ENCODE data around the gene POFUT1.
"Not testable (repeated sequence)": the region's sequence is repeated elsewhere in the genome, so short reads cannot be mapped to it uniquely, and the experiment has no call there.

POFUT1 gene

DNA sequence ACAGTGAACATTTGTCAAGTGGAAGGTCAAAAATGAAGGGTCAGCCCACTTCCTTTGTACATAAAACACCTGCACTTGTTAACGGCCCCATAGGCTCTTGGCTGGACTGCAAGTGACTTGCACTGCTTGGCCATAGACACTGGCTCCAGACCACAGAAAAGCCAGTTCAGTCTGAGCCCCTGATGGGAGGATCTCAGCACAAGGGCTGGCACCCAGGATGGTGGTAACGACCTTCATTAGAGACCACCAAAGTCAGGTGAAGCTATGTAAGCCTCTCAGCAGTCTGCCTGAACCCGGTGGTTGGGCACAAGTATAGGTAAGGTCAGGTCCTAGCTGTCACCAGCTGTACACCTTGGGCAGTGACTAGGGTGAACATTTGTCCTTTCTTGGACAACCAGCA lies 16.3 kb upstream of the POFUT1 start:
- Histone ChIP-seq H3K4me3 (ENCODE audit: low read depth, low read length) (no peak overlapping the region), H3K36me3 (ENCODE audit: control insufficient read depth, insufficient read depth, low read length) (no peaks in the 10 kb centered on the region), H3K27ac (no peak overlapping the region), H3K27me3 (ENCODE audit: control insufficient read depth, insufficient read depth, low read length) (no peaks in the 10 kb centered on the region), H3K4me1 (peaks cover 17% of the 10 kb centered on the region), H3K79me2 (peaks cover 4% of the 10 kb centered on the region), H3K9me3 (ENCODE audit: control insufficient read depth, low read length) (no peaks in the 10 kb centered on the region), H3K4me2 (ENCODE audit: low read length) (no peak overlapping the region), H2AFZ (no peak overlapping the region), H3K9ac (no peak overlapping the region)
- TF ChIP-seq, protein P1, sequence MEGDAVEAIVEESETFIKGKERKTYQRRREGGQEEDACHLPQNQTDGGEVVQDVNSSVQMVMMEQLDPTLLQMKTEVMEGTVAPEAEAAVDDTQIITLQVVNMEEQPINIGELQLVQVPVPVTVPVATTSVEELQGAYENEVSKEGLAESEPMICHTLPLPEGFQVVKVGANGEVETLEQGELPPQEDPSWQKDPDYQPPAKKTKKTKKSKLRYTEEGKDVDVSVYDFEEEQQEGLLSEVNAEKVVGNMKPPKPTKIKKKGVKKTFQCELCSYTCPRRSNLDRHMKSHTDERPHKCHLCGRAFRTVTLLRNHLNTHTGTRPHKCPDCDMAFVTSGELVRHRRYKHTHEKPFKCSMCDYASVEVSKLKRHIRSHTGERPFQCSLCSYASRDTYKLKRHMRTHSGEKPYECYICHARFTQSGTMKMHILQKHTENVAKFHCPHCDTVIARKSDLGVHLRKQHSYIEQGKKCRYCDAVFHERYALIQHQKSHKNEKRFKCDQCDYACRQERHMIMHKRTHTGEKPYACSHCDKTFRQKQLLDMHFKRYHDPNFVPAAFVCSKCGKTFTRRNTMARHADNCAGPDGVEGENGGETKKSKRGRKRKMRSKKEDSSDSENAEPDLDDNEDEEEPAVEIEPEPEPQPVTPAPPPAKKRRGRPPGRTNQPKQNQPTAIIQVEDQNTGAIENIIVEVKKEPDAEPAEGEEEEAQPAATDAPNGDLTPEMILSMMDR (IDR thresholded peaks at IDR 0.05) = no peak

DNA sequence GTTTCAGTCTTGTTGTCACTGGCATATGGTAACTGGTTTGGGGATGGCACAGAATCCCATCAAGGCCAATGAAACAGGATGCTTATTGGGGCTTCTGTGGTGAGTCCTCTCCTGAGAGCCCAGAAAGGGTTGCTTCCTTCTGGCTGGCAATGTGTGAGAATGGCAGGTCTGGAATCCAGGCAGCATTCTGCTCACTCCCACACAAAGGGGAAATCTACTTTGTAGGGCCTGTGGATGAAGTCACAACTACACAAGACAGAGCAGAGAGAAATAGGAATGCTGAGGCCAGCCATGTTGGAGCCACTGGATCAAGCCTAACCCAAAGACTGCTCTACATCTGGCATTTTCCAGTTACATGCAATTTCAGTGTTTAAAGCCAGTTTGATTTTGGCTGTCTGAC lies 15.8 kb upstream of the POFUT1 start:
- Histone ChIP-seq H3K4me2 (ENCODE audit: low read length) (no peak overlapping the region), H3K27ac (no peak overlapping the region), H3K4me1 (peaks cover 17% of the 10 kb centered on the region), H3K9ac (no peak overlapping the region), H3K4me3 (ENCODE audit: low read depth, low read length) (no peak overlapping the region), H2AFZ (no peak overlapping the region), H3K36me3 (ENCODE audit: control insufficient read depth, insufficient read depth, low read length) (no peaks in the 10 kb centered on the region), H3K9me3 (ENCODE audit: control insufficient read depth, low read length) (no peaks in the 10 kb centered on the region), H3K79me2 (peaks cover 4% of the 10 kb centered on the region), H3K27me3 (ENCODE audit: control insufficient read depth, insufficient read depth, low read length) (no peaks in the 10 kb centered on the region)
- TF ChIP-seq, protein P1 (IDR thresholded peaks at IDR 0.05) = no peak

DNA sequence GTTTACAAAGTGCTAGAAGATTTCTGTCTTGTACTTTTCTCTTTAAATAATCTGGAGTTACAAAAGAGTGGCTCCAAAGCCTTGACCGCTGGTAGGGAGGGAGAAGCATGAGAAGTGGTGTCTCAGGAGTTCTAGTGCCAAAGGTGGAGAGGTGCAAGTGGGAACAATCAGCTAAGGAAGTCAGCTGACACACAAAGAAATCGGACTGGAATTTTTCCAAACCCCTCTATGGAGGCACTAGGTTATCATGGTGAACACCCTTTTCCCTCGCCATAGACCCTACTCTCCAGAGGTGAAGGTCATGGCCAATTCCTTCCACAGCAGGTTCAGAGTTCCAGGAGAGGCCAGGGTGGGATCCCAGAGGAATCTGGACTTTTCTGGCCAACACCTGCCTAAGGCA lies 15.0 kb upstream of the POFUT1 start:
- peaks cover 4% of the 10 kb centered on the region for H3K79me2 ChIP-seq
- H3K4me1 ChIP-seq = peaks cover 17% of the 10 kb centered on the region
- H3K9me3 ChIP-seq (ENCODE audit: control insufficient read depth, low read length) = no peaks in the 10 kb centered on the region
- no peak overlapping the region for H3K4me2 ChIP-seq (ENCODE audit: low read length)
- TF ChIP-seq, protein P1 (IDR thresholded peaks at IDR 0.05) = no peak
- no peaks in the 10 kb centered on the region for H3K27me3 ChIP-seq (ENCODE audit: control insufficient read depth, insufficient read depth, low read length)
- H3K27ac ChIP-seq = no peak overlapping the region
- no peak overlapping the region for H3K9ac ChIP-seq
- no peak overlapping the region for H2AFZ ChIP-seq
- no peaks in the 10 kb centered on the region for H3K36me3 ChIP-seq (ENCODE audit: control insufficient read depth, insufficient read depth, low read length)
- no peak overlapping the region for H3K4me3 ChIP-seq (ENCODE audit: low read depth, low read length)

DNA sequence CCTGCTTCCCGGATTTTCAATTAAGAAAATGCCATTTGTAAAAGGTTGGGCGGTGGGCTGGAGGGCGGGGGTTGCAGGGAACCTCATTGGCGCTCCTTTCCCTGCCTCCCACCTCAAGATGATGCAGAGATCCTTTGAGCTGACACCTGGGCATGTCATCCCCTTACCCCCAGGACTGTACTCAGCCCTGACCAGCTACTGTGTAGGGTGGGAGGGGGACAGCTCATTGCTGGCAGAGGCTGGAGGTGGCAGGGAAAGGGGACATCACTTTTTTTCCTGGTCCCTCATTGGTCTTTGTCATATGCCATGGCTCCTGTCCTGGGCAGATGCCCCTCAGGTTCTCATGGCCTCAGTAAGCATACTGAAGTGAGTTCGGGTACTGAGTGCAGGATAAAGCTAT lies 14.3 kb upstream of the POFUT1 start:
- H3K4me2 ChIP-seq (ENCODE audit: low read length); H2AFZ ChIP-seq; H3K36me3 ChIP-seq (ENCODE audit: control insufficient read depth, insufficient read depth, low read length); H3K79me2 ChIP-seq; H3K4me3 ChIP-seq (ENCODE audit: low read depth, low read length); H3K9me3 ChIP-seq (ENCODE audit: control insufficient read depth, low read length); H3K9ac ChIP-seq; H3K27ac ChIP-seq; H3K27me3 ChIP-seq (ENCODE audit: control insufficient read depth, insufficient read depth, low read length): not testable (repeated sequence)
- H3K4me1 ChIP-seq = peaks cover 17% of the 10 kb centered on the region

DNA sequence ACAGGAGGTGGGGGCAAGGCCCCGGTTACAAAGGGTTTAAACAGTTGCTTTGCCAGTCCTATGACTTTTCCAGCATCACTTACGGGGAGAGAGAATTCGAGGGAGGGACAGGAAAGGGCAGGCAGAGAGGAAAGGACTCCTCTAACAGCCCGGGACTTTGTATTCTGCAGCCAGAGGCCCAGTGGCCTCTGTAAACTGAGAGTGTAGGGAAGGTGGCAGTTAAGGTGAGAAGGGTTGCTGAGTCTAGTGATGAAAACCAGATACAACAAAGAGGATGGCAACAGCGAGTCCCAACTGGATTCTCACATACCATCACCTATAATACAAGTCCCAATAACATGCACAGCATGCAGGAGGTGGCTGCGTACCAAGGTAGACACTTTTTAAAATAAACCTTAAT lies 13.7 kb upstream of the POFUT1 start:
- H3K4me2 ChIP-seq (ENCODE audit: low read length) = no peak overlapping the region
- no peaks in the 10 kb centered on the region for H3K27me3 ChIP-seq (ENCODE audit: control insufficient read depth, insufficient read depth, low read length)
- H3K9ac ChIP-seq = no peak overlapping the region
- H3K4me1 ChIP-seq = peaks cover 11% of the 10 kb centered on the region
- peaks cover under 1% of the 10 kb centered on the region for H3K79me2 ChIP-seq
- peak overlapping the region; percentile 17 for H3K27ac ChIP-seq
- no peaks in the 10 kb centered on the region for H3K36me3 ChIP-seq (ENCODE audit: control insufficient read depth, insufficient read depth, low read length)
- H3K4me3 ChIP-seq (ENCODE audit: low read depth, low read length) = no peak overlapping the region
- TF ChIP-seq, protein P1 (IDR thresholded peaks at IDR 0.05) = no peak
- H2AFZ ChIP-seq = no peak overlapping the region
- H3K9me3 ChIP-seq (ENCODE audit: control insufficient read depth, low read length) = no peaks in the 10 kb centered on the region
